Keratinocyte (primary cell): ENCODE data around the gene ULK3. TPM values are rescaled to one million over a fixed set of nuclear protein-coding genes. Genes with fewer than 3 reads are reported as not detected.

Source experiments
- DNase-seq: peaks from one replicate; pipeline ENCODE4 v3.0.0-alpha.2; 2011; ENCODE audit warnings: low read depth, missing footprints, low spot score
- FAIRE-seq: peaks from 2 replicates; lab custom pipeline; 2011; peaks lifted over from hg19 to GRCh38; lab: Jason Lieb, UNC
- H2AFZ ChIP-seq: 2 replicates; pipeline ENCODE4 v1.6.0; 2012; ENCODE audit warnings: low read length, control low read depth, inconsistent platforms; ENCODE audit not compliant: control insufficient read depth
- H3K27ac ChIP-seq: 2 replicates; pipeline ENCODE4 v1.5.1; 2011; ENCODE audit warnings: low read length; ENCODE audit not compliant: control insufficient read depth, insufficient read depth
- H3K27me3 ChIP-seq: 3 replicates; pipeline ENCODE4 v1.6.0; 2011; ENCODE audit warnings: low read length; ENCODE audit not compliant: control insufficient read depth, insufficient read depth; ENCODE audit errors: extremely low read depth
- H3K36me3 ChIP-seq, 2 experiments: 2 replicates in 1 of 2; 3 replicates in 1 of 2; pipeline ENCODE4 v1.5.1; 2011; ENCODE audit warnings: low read length in 2 of 2, mild to moderate bottlenecking in 1 of 2; ENCODE audit not compliant: control insufficient read depth in 2 of 2, insufficient read depth in 2 of 2; ENCODE audit errors: extremely low read depth in 1 of 2
- H3K4me1 ChIP-seq: 3 replicates; pipeline ENCODE4 v1.5.1; 2011; ENCODE audit warnings: low read length; ENCODE audit not compliant: control insufficient read depth, insufficient read depth; ENCODE audit errors: extremely low read depth
- H3K4me2 ChIP-seq: 3 replicates; pipeline ENCODE4 v1.6.0; 2011; ENCODE audit warnings: low read depth, low read length; ENCODE audit not compliant: control insufficient read depth, insufficient read depth; ENCODE audit errors: extremely low read depth
- H3K4me3 ChIP-seq, 3 experiments: fragments of 200-600 bp in 1 of 3; sonication (generic) in 1 of 3; 2 replicates in 2 of 3; 3 replicates in 1 of 3; pipeline ENCODE4 v1.5.1; 2011 to 2016; ENCODE audit warnings: low read length in 3 of 3, mild to moderate bottlenecking in 3 of 3, control low read depth in 2 of 3, inconsistent platforms in 1 of 3, low read depth in 1 of 3, mixed read lengths in 1 of 3, mixed run types in 1 of 3, moderate library complexity in 1 of 3; ENCODE audit not compliant: control insufficient read depth in 2 of 3, insufficient read depth in 2 of 3; ENCODE audit errors: extremely low read depth in 1 of 3
- H3K79me2 ChIP-seq: 2 replicates; pipeline ENCODE4 v1.6.0; 2012; ENCODE audit warnings: low read length; ENCODE audit not compliant: control insufficient read depth, insufficient read depth
- H3K9ac ChIP-seq: 3 replicates; pipeline ENCODE4 v1.6.0; 2011; ENCODE audit warnings: low read length; ENCODE audit not compliant: control insufficient read depth, insufficient read depth; ENCODE audit errors: extremely low read depth
- H3K9me1 ChIP-seq: 3 replicates; pipeline ENCODE4 v1.6.0; 2011; ENCODE audit warnings: low read length; ENCODE audit not compliant: control insufficient read depth, insufficient read depth; ENCODE audit errors: extremely low read depth
- H3K9me3 ChIP-seq: 2 replicates; pipeline ENCODE4 v1.5.1; 2012; ENCODE audit warnings: low read depth, low read length; ENCODE audit not compliant: control insufficient read depth
- H4K20me1 ChIP-seq: 3 replicates; pipeline ENCODE4 v1.6.0; 2011; ENCODE audit warnings: low read length; ENCODE audit not compliant: control insufficient read depth, insufficient read depth; ENCODE audit errors: extremely low read depth
- EZH2 ChIP-seq: IDR thresholded peaks from one replicate; pipeline ENCODE4 v1.6.1; 2012; ENCODE audit warnings: inconsistent platforms, mild to moderate bottlenecking, low read length, moderate library complexity
- dilution Hi-C: fragments of 300-500 bp; cut with MboI; formaldehyde crosslinking; loops from one replicate; pipeline ENCODE4 v1.7.0; 2020; ENCODE audit warnings: low sequenced_read_pairs; ENCODE audit not compliant: extremely low pct_ligation_motif_present
- polyA plus RNA-seq, 5 experiments: library from polyadenylated mRNA; depleted of rRNA in 3 of 5; stranded (reverse) in 3 of 5; stranded (forward) in 1 of 5; unstranded in 1 of 5; fragments of >200 nt; gene quantifications; 1 replicate in 1 of 5; 2 replicates in 3 of 5; 3 replicates in 1 of 5; pipeline versions ENCODE4 v1.2.1 to v1.2.3, GENCODE V29; 2011 to 2012; ENCODE audit warnings: missing spikeins in 2 of 5, low read depth in 1 of 5, low replicate concordance in 1 of 5
- TF ChIP-seq, protein P1 (sequence below), 3 experiments: IDR thresholded peaks in 1 of 3; conservative IDR thresholded peaks in 1 of 3; optimal IDR thresholded peaks in 1 of 3; 2 replicates in 2 of 3; 3 replicates in 1 of 3; pipeline versions ENCODE3 to v1.5.1; 2011; ENCODE audit warnings: low read length in 3 of 3, mild to moderate bottlenecking in 3 of 3, moderate library complexity in 2 of 3, control low read depth in 1 of 3, inconsistent platforms in 1 of 3; ENCODE audit not compliant: insufficient read depth in 2 of 3; ENCODE audit errors: extremely low read depth in 1 of 3

The ULK3 gene
- polyA plus RNA-seq, 1 donor (not counting 4 experiments of a cell fraction or from before 2014, with no cell fraction given) = 16.5 TPM

- H3K4me3 ChIP-seq = no peak overlapping the region
- H3K27me3 ChIP-seq = no peaks in the 10 kb centered on the region
- no peak overlapping the region for H3K4me2 ChIP-seq
- no peak overlapping the region for H3K9ac ChIP-seq
- no peak overlapping the region for H2AFZ ChIP-seq
- no peak for DNase-seq
- no peak overlapping the region for H3K27ac ChIP-seq
- H3K9me1 ChIP-seq = no peaks in the 10 kb centered on the region
- peaks cover 3% of the 10 kb centered on the region for H4K20me1 ChIP-seq
- no peak for FAIRE-seq
- no peak for TF ChIP-seq EZH2
- TF ChIP-seq, protein P1, sequence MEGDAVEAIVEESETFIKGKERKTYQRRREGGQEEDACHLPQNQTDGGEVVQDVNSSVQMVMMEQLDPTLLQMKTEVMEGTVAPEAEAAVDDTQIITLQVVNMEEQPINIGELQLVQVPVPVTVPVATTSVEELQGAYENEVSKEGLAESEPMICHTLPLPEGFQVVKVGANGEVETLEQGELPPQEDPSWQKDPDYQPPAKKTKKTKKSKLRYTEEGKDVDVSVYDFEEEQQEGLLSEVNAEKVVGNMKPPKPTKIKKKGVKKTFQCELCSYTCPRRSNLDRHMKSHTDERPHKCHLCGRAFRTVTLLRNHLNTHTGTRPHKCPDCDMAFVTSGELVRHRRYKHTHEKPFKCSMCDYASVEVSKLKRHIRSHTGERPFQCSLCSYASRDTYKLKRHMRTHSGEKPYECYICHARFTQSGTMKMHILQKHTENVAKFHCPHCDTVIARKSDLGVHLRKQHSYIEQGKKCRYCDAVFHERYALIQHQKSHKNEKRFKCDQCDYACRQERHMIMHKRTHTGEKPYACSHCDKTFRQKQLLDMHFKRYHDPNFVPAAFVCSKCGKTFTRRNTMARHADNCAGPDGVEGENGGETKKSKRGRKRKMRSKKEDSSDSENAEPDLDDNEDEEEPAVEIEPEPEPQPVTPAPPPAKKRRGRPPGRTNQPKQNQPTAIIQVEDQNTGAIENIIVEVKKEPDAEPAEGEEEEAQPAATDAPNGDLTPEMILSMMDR (optimal IDR thresholded peaks at IDR 0.05 in 1 of 3, IDR thresholded peaks at IDR 0.05 in 1 of 3, conservative IDR thresholded peaks at IDR 0.05 in 1 of 3; ENCODE audit: extremely low read depth in 1 of 3, insufficient read depth in 2 of 3, low read length in 3 of 3) = no peak
- H3K4me1 ChIP-seq = peaks cover 7% of the 10 kb centered on the region
- dilution Hi-C loops = no loop called here
- no peaks in the 10 kb centered on the region for H3K36me3 ChIP-seq
- H3K9me3 ChIP-seq = no peaks in the 10 kb centered on the region
- H3K79me2 ChIP-seq = no peaks in the 10 kb centered on the region
Observed at GRCh38 chr15:74809956-74810355, 33.0 kb downstream of the ULK3 start.

DNA sequence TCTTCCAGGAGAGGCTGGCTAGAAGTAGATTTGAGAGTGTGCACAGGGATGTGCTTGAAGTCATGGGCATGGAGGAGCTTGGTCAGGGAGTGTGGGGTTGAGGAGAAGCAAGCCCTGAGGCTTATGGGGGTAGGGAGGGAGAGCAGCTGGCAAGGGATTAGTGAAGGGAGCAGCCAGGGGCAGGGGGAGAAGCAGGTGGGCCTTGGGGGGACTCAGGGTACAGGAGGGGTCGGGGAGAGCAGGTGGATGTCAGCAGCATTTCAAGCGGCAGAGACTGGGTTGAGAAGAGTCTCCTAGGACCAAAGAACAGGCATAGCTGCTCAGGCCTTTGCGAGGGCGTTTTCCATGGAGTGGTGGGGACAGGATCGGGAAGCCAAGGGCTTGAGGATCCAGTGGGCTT, 33.7 kb downstream of the ULK3 start:
- H2AFZ ChIP-seq = no peak overlapping the region
- no peak overlapping the region for H3K9ac ChIP-seq
- H4K20me1 ChIP-seq = peaks cover 3% of the 10 kb centered on the region
- no peak for DNase-seq
- no peak overlapping the region for H3K4me3 ChIP-seq
- TF ChIP-seq, protein P1 (optimal IDR thresholded peaks at IDR 0.05 in 1 of 3, IDR thresholded peaks at IDR 0.05 in 1 of 3, conservative IDR thresholded peaks at IDR 0.05 in 1 of 3; ENCODE audit: extremely low read depth in 1 of 3, insufficient read depth in 2 of 3, low read length in 3 of 3) = no peak
- H3K79me2 ChIP-seq = no peaks in the 10 kb centered on the region
- FAIRE-seq = no peak
- H3K9me1 ChIP-seq = no peaks in the 10 kb centered on the region
- no peak overlapping the region for H3K27ac ChIP-seq
- no peak overlapping the region for H3K4me2 ChIP-seq
- dilution Hi-C loops = no loop called here
- H3K27me3 ChIP-seq = no peaks in the 10 kb centered on the region
- peaks cover 2% of the 10 kb centered on the region in 2 experiments for H3K36me3 ChIP-seq
- H3K9me3 ChIP-seq = no peaks in the 10 kb centered on the region
- peaks cover 7% of the 10 kb centered on the region for H3K4me1 ChIP-seq
